Bronchial epithelial cell (primary cell): ENCODE measurements around the gene WDR18. TPM values are rescaled to one million over a fixed set of nuclear protein-coding genes. Genes with fewer than 3 reads are reported as not detected.

Experiments used
- DNase-seq: peaks from one replicate; pipeline ENCODE4 v3.0.0-alpha.2; 2010; ENCODE audit warnings: low read depth
- FAIRE-seq: peaks from 2 replicates; lab custom pipeline; 2011; peaks lifted over from hg19 to GRCh38; lab: Jason Lieb, UNC
- H3K27me3 ChIP-seq: 2 replicates; pipeline ENCODE4 v1.5.1; 2011; ENCODE audit warnings: low read length; ENCODE audit not compliant: control insufficient read depth, insufficient read depth
- H3K36me3 ChIP-seq: 2 replicates; pipeline ENCODE4 v1.5.1; 2011; ENCODE audit warnings: low read length; ENCODE audit not compliant: control insufficient read depth, insufficient read depth
- H3K4me3 ChIP-seq: 2 replicates; pipeline ENCODE4 v1.5.1; 2011; ENCODE audit warnings: mild to moderate bottlenecking, low read depth, low read length, control low read depth
- CTCF ChIP-seq: IDR thresholded peaks from 2 replicates; pipeline ENCODE4 v1.5.1; 2011; ENCODE audit warnings: mild to moderate bottlenecking, moderate library complexity, low read length, control low read depth, inconsistent platforms; ENCODE audit not compliant: insufficient read depth, severe bottlenecking
- total RNA-seq: library from RNA; depleted of rRNA; stranded (reverse); fragments of >200 nt; gene quantifications from 2 replicates; pipeline ENCODE4 v1.2.1, GENCODE V29; 2014

The WDR18 gene
- total RNA-seq, 1 donor from 2014 or later = 36.3 TPM

GRCh38 chr19:988081-988480, 3.9 kb downstream of the WDR18 start:
- DNase-seq = no peak
- no peak overlapping the region for H3K4me3 ChIP-seq
- no peaks in the 10 kb centered on the region for H3K27me3 ChIP-seq
- peaks cover 25% of the 10 kb centered on the region for H3K36me3 ChIP-seq
- no peak for TF ChIP-seq CTCF
- no peak for FAIRE-seq

- Histone ChIP-seq H3K27me3 (no peaks in the 10 kb centered on the region), H3K36me3 (peaks cover 25% of the 10 kb centered on the region), H3K4me3 (no peak overlapping the region)
- TF ChIP-seq CTCF = no peak
- DNase-seq = no peak
- FAIRE-seq = no peak
Observed at GRCh38 chr19:988510-988909, 4.4 kb downstream of the WDR18 start.

GRCh38 chr19:989381-990081, 5.4 kb downstream of the WDR18 start:
- peak; percentile 31 for TF ChIP-seq CTCF
- Histone ChIP-seq H3K27me3 (no peaks in the 10 kb centered on the region), H3K4me3 (no peak overlapping the region), H3K36me3 (peaks cover 28% of the 10 kb centered on the region)
- DNase-seq (no peak), FAIRE-seq (no peak)

- no peak for DNase-seq
- FAIRE-seq = no peak
- TF ChIP-seq CTCF = no peak
- Histone ChIP-seq H3K4me3 (no peak overlapping the region), H3K27me3 (no peaks in the 10 kb centered on the region), H3K36me3 (peaks cover 28% of the 10 kb centered on the region)
Observed at GRCh38 chr19:990119-990571, 6.0 kb downstream of the WDR18 start.

GRCh38 chr19:990746-991145, 6.6 kb downstream of the WDR18 start:
- no peaks in the 10 kb centered on the region for H3K27me3 ChIP-seq
- no peak overlapping the region for H3K4me3 ChIP-seq
- DNase-seq (no peak), FAIRE-seq (no peak)
- peaks cover 28% of the 10 kb centered on the region for H3K36me3 ChIP-seq
- TF ChIP-seq CTCF = no peak
